ENCODE data around the gene TRIM43.
"Not testable (repeated sequence)": the region's sequence is repeated elsewhere in the genome, so short reads cannot be mapped to it uniquely, and the experiment has no call there.

TRIM43 gene

DNA sequence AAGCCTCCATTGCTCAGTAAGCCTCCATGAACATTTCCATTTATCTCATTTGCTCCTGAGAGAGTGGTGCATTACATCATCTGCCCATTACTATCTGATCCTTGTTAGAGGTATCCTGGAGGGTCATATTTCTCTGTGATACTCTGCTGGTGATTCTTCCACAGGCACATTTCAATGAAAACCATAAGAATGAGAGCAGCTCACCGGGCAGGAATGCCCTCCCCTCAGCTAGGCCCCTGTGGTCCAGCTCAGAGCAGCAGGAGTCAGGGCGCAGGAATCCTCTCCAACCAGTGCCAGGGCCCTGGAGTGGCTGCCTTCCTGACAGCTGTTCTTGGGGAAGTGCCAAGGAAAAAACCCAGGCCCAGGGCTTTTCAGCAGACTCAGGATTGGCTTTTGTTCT is 50.0 kb downstream of the TRIM43 start:
- not testable (repeated sequence) for DNase-seq

DNA sequence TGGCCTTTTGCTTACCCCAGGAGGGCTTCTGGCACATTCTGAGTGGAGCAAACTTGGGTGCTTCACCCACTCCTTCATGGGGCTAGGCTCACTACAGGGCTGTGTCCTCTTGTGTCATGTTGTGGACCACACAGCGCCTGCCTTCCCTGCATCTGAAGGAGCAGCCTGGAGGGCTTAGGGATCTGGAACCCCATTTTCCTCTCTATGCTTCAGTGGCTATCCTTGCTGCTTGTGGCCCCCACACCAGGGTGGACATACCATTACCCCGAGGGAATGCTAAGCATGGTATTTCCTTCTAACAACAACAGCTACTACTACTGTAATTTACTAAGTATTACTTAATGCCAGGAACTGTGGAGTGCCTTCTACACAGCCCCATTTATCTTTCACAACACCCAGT is 50.6 kb downstream of the TRIM43 start:
- not testable (repeated sequence) for DNase-seq

GRCh38 chr2:95642951-95643350 is 51.1 kb downstream of the TRIM43 start:
- not testable (repeated sequence) for DNase-seq

DNA sequence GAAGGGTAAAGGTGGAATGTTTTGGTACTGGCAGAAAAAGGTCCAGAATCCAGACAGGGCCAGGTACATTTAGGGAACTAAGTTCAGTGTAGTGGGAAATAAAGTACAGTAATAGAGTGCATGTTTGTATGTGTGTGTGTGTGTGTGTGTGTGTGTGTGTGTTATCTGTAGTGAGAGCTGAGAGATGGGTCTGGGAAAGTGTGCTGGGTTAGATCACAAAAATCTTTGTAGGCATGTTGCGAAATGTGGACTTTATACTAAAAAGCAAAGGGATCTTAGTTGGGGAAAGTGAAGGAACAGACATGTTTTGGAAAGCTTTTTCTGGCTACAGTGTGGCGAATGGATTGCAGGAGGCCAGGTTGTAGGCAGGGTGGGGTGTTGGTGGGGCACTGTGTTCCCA is 53.5 kb downstream of the TRIM43 start:
- not testable (repeated sequence) for DNase-seq

DNA sequence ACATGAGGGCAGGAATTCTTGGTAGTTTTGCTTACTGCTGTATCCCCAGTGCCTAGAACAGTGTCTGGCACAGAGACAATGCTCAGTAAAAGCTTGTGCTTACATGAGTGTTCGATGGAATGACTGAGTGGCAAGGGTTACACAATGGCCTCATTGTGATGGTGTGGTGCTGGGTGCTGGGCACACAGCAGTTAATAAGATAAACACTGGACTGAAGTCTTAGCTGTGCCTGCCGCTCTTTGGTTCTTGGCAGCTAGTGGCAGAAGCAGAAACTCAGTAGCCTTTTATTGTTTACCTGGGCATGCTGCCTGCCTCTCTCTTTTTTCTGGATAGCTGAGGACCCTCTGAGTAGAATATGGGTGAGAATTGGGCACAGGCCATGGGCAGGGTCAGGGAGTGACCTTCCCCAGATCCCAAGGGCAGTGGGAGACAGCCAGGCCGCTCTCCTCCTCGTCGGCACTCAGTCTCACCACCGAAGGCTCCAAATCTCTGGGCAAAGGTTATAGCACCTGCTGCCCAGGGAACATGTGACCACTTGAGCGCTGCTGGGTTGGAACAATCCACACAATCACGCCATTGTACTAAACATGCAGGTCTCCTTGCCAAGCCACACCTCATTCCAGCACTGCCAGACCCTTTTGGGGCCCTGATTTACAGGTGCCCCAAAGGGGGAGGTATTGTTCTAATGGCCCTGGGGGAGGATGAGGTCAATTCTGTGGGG is 54.6 kb downstream of the TRIM43 start:
- DNase-seq, result not testable (repeated sequence)

DNA sequence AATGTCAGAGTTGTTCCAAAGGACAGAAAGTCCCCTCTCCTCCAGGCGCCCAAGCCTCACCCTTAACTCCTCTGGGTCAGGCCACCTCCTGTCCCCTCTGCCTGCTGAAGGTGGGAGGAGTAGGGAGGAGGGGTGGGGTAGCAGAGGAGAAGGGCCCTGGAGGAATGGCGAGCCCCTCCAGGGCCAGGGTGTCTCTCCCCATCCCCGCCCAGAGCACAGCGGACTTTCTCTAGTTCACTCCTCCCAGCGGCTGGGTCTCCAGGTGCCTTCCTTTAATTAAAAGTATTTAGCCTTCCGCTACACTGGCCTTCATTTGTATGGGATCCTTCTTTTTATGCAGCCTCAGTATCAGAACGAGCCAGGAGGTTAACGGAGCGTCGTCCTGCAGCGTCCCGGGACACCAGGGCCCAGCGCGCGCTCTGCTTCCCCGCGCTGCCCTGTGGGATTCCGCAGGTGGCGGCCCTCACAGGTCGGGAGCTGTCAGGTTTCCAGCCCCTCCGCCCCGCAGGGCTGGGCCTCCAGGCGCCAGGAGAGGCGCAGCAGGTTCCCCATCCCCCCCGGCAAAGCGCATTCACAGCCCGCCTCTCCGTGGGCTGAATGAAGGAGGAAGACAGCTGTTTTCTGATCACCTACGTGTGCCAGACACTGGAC is 57.2 kb downstream of the TRIM43 start:
- not testable (repeated sequence) for DNase-seq

Data from activated CD4-positive, alpha-beta T cell treated with anti-CD3 and anti-CD28 coated beads, Interleukin-2, amount 50 U/mL, for 1 hour (primary cell).